LNCaP clone FGC (cell line): ENCODE results near the gene BICDL1.

Experiments
- DNase-seq: peaks from one replicate; pipeline ENCODE4 v3.0.0-alpha.2; 2011; ENCODE audit warnings: low read depth
- H3K4me3 ChIP-seq: 2 replicates; pipeline ENCODE4 v1.5.1; 2011; ENCODE audit warnings: mild to moderate bottlenecking, low read depth, low read length, control low read depth
- TF ChIP-seq, protein P1 (sequence below): IDR thresholded peaks from 2 replicates; pipeline ENCODE4 v1.5.1; 2012; ENCODE audit warnings: mild to moderate bottlenecking; ENCODE audit not compliant: control insufficient read depth, insufficient read depth; ENCODE audit errors: extremely low read depth

The BICDL1 gene

GRCh38 chr12:120093592-120094355 is 104.7 kb downstream of the BICDL1 start:
- no peak overlapping the region for H3K4me3 ChIP-seq
- no peak for DNase-seq

DNA sequence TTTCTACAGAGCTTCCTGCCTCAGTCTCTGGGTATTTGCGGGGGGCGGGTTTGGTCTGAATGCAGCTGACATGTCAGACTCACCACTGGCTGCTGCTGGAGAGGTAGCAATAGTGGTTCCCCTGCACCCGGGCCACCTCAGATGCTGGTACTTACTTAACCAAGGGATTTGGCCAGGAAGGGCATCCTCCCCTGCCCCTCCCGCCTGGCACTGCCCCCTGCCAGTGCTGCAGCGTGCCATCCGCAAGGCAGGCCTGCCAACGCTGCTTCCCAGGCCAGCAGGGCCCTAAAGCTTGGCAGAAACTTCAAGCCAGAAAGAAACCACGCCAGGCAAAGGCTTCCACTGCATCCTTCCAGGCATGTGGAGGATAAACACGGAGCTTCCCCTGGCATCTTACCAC is 105.4 kb downstream of the BICDL1 start:
- H3K4me3 ChIP-seq: no peak overlapping the region
- DNase-seq: no peak
- TF ChIP-seq, protein P1, sequence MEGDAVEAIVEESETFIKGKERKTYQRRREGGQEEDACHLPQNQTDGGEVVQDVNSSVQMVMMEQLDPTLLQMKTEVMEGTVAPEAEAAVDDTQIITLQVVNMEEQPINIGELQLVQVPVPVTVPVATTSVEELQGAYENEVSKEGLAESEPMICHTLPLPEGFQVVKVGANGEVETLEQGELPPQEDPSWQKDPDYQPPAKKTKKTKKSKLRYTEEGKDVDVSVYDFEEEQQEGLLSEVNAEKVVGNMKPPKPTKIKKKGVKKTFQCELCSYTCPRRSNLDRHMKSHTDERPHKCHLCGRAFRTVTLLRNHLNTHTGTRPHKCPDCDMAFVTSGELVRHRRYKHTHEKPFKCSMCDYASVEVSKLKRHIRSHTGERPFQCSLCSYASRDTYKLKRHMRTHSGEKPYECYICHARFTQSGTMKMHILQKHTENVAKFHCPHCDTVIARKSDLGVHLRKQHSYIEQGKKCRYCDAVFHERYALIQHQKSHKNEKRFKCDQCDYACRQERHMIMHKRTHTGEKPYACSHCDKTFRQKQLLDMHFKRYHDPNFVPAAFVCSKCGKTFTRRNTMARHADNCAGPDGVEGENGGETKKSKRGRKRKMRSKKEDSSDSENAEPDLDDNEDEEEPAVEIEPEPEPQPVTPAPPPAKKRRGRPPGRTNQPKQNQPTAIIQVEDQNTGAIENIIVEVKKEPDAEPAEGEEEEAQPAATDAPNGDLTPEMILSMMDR: no peak

More at GRCh38 chr12:120093592-120094355, 104.7 kb downstream of the BICDL1 start:
- TF ChIP-seq, protein P1: no peak

- TF ChIP-seq, protein P1: no peak
- H3K4me3 ChIP-seq: no peak overlapping the region
- no peak for DNase-seq
Observed at GRCh38 chr12:120095331-120095730, 106.3 kb downstream of the BICDL1 start.

DNA sequence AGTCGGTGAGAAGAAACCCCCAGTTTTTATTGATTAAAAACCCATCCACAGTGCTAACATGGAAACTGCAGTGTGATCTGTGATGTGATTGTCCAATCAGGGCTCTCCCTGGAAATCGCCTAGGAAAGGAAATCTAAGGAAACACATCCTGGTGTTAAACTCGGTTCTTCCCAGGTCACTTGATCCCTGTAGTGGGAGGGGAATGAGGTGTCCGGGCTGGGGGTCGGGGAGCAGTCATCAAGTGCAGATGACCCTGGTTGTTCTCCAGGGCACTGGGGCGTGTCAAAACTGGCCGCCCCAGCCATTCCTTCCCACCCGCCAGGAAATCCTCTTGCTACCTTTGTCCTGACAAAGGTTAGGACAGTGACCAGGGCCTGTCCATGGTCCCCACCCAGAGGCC is 106.7 kb downstream of the BICDL1 start:
- H3K4me3 ChIP-seq: no peak overlapping the region
- no peak for DNase-seq
- TF ChIP-seq, protein P1: no peak

DNA sequence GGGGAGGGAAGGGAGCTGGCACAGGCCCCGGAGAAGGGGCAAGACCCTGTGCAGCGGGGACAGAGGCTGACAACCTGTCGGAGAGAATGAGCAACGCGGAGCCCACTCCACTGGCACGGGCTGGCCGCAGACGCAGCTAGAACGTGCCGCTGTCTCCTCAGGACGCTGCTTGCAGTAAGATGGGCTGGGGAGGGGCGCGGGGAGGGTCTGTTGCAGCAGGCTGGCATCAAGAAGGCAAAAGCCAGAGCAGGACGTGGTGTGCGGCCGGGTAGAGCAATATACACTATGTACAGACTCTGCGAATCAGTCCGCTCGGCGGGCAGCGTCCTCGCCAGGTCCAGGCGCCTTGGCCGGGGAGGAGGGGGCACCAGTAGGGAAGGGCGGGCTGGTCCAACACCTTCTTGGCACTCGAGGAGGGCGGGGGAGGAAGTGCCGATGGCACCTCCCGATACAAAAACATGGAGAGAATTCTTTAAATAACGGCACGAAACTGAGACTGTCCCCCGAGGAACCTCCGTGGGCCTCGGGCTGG is 107.7 kb downstream of the BICDL1 start:
- no peak overlapping the region for H3K4me3 ChIP-seq
- TF ChIP-seq, protein P1: no peak
- DNase-seq: no peak

DNA sequence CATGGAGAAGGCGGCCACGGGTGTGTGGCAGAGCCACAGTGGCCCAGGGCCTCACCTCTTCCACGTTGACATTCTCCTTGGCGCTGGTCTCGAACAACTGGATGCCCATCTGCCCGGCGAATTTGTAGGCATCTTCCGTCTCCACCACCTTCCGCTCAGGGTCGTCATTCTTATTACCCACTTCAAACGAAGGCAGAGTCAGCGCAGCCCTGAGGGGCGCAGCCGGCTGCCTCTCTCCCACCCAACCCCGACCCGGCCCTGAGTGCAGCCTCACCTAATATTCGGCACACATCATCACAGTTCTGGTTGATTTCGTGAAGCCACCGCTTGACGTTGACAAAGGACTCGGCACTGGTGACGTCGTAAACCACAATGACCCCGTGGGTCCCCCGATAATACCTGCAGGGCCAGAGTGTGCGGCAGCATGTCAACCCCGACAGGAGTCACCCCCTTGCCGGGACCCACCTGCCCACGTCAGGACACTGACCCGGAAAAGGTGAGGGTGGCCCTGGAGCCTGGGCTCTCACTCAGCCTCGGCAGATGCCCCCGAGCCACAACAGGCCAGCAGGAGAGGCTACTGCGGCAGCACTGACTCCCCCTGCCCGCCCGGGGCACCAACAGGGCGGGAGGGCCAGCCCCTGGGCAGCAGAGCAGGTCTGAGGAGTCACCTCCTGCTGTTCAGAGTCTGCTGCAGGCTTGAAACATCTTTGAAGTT is 109.9 kb downstream of the BICDL1 start:
- TF ChIP-seq, protein P1: no peak
- no peak overlapping the region for H3K4me3 ChIP-seq
- no peak for DNase-seq
